ENCODE results near the gene NRG3.

Gene NRG3

GRCh38 chr10:82068501-82068900 lies 193.5 kb downstream of the NRG3 start:
- no peak for DNase-seq (ENCODE audit: low read depth in 1 of 2, low spot score in 1 of 2)
- TF ChIP-seq POLR2AphosphoS5 (IDR thresholded peaks at IDR 0.05; ENCODE audit: low read depth) (no peak), SPI1 (IDR thresholded peaks at IDR 0.05; ENCODE audit: borderline replicate concordance, low read depth) (no peak), CTCF (IDR thresholded peaks at IDR 0.05; ENCODE audit: insufficient read depth, low read length) (no peak), REST (IDR thresholded peaks at IDR 0.05; ENCODE audit: insufficient replicate concordance, low read depth) (no peak), GABPA (IDR thresholded peaks at IDR 0.05; ENCODE audit: low read depth) (no peak)
- Histone ChIP-seq H3K27ac (replicated peaks) (no peak overlapping the region), H3K27me3 (ENCODE audit: insufficient read depth, poor library complexity, severe bottlenecking) (no peaks in the 10 kb centered on the region), H3K4me3 (replicated peaks; ENCODE audit: insufficient read depth, low read length) (no peak overlapping the region)

- TF ChIP-seq CTCF (IDR thresholded peaks at IDR 0.05; ENCODE audit: insufficient read depth, low read length): no peak
- TF ChIP-seq GABPA (IDR thresholded peaks at IDR 0.05; ENCODE audit: low read depth): no peak
- TF ChIP-seq SPI1 (IDR thresholded peaks at IDR 0.05; ENCODE audit: borderline replicate concordance, low read depth): no peak
- TF ChIP-seq REST (IDR thresholded peaks at IDR 0.05; ENCODE audit: insufficient replicate concordance, low read depth): no peak
- TF ChIP-seq POLR2AphosphoS5 (IDR thresholded peaks at IDR 0.05; ENCODE audit: low read depth): no peak
- Histone ChIP-seq H3K27ac (replicated peaks) (no peak overlapping the region), H3K27me3 (ENCODE audit: insufficient read depth, poor library complexity, severe bottlenecking) (no peaks in the 10 kb centered on the region), H3K4me3 (replicated peaks; ENCODE audit: insufficient read depth, low read length) (no peak overlapping the region)
- DNase-seq (ENCODE audit: low read depth in 1 of 2, low spot score in 1 of 2): no peak
These were observed 196.2 kb downstream of the NRG3 start for GRCh38 chr10:82071231-82071630.

GRCh38 chr10:82072124-82072523 lies 197.1 kb downstream of the NRG3 start:
- Histone ChIP-seq H3K27ac (replicated peaks) (no peak overlapping the region), H3K27me3 (ENCODE audit: insufficient read depth, poor library complexity, severe bottlenecking) (no peaks in the 10 kb centered on the region), H3K4me3 (replicated peaks; ENCODE audit: insufficient read depth, low read length) (no peak overlapping the region)
- no peak for TF ChIP-seq GABPA (IDR thresholded peaks at IDR 0.05; ENCODE audit: low read depth)
- TF ChIP-seq SPI1 (IDR thresholded peaks at IDR 0.05; ENCODE audit: borderline replicate concordance, low read depth): no peak
- TF ChIP-seq CTCF (IDR thresholded peaks at IDR 0.05; ENCODE audit: insufficient read depth, low read length): no peak
- no peak for TF ChIP-seq REST (IDR thresholded peaks at IDR 0.05; ENCODE audit: insufficient replicate concordance, low read depth)
- no peak for DNase-seq (ENCODE audit: low read depth in 1 of 2, low spot score in 1 of 2)
